ENCODE measurements around the gene ARHGEF1. TPM values are rescaled to one million over a fixed set of nuclear protein-coding genes. Genes with fewer than 3 reads are reported as not detected.
"Not testable (repeated sequence)": the region's sequence is repeated elsewhere in the genome, so short reads cannot be mapped to it uniquely, and the experiment has no call there.

The ARHGEF1 gene
- total and polyA plus RNA-seq, 2 donors (not counting 1 experiment from before 2014, with no cell fraction given), result 21.6 to 23.9 TPM

- no peaks in the 10 kb centered on the region for H4K20me1 ChIP-seq (ENCODE audit: control insufficient read depth, extremely low read depth, insufficient read depth, low read length)
- H3K27ac ChIP-seq (ENCODE audit: insufficient read depth, low read length), result no peak overlapping the region
- no peak overlapping the region for H3K9ac ChIP-seq (ENCODE audit: insufficient read depth, low read length)
- H3K27me3 ChIP-seq (ENCODE audit: control insufficient read depth, insufficient read depth, low read length), result peaks cover 34% of the 10 kb centered on the region
- H3K9me3 ChIP-seq (ENCODE audit: control insufficient read depth, insufficient read depth, low read depth, low read length), result no peaks in the 10 kb centered on the region
- H3K79me2 ChIP-seq (ENCODE audit: control insufficient read depth, insufficient read depth, low read length), result no peaks in the 10 kb centered on the region
- H3K4me1 ChIP-seq (ENCODE audit: control insufficient read depth, extremely low read depth, insufficient read depth, low read length), result peaks cover 12% of the 10 kb centered on the region
- H3K4me2 ChIP-seq (ENCODE audit: extremely low read depth, insufficient read depth, low read length), result no peak overlapping the region
- H3K4me3 ChIP-seq (replicated peaks in 1 of 4; ENCODE audit: control extremely low read depth in 1 of 4, insufficient read depth in 1 of 4, low read depth in 3 of 4, low read length in 4 of 4), result no peak overlapping the region
- no peak overlapping the region for H2AFZ ChIP-seq (ENCODE audit: low read length)
- H3K36me3 ChIP-seq (ENCODE audit: control insufficient read depth, insufficient read depth, low read length), result no peaks in the 10 kb centered on the region
- no peak for TF ChIP-seq CTCF (conservative IDR thresholded peaks at IDR 0.05 in 1 of 2, IDR thresholded peaks at IDR 0.05 in 1 of 2; ENCODE audit: low read depth in 1 of 2, low read length in 2 of 2)
- TF ChIP-seq EZH2 (IDR thresholded peaks at IDR 0.05; ENCODE audit: low read length, missing control alignments), result no peak
- DNase-seq (ENCODE audit: low read depth in 2 of 2), result no peak
These were observed 54.0 kb downstream of the ARHGEF1 start for GRCh38 chr19:41936961-41937360.

- Histone ChIP-seq H3K36me3 (ENCODE audit: control insufficient read depth, insufficient read depth, low read length) (no peaks in the 10 kb centered on the region), H3K9me3 (ENCODE audit: control insufficient read depth, insufficient read depth, low read depth, low read length) (no peaks in the 10 kb centered on the region), H3K4me3 (replicated peaks in 1 of 4; ENCODE audit: control extremely low read depth in 1 of 4, insufficient read depth in 1 of 4, low read depth in 3 of 4, low read length in 4 of 4) (no peak overlapping the region), H3K4me2 (ENCODE audit: extremely low read depth, insufficient read depth, low read length) (no peak overlapping the region), H3K27me3 (ENCODE audit: control insufficient read depth, insufficient read depth, low read length) (peaks cover 25% of the 10 kb centered on the region), H4K20me1 (ENCODE audit: control insufficient read depth, extremely low read depth, insufficient read depth, low read length) (no peaks in the 10 kb centered on the region), H2AFZ (ENCODE audit: low read length) (no peak overlapping the region), H3K79me2 (ENCODE audit: control insufficient read depth, insufficient read depth, low read length) (no peaks in the 10 kb centered on the region), H3K27ac (ENCODE audit: insufficient read depth, low read length) (no peak overlapping the region), H3K9ac (ENCODE audit: insufficient read depth, low read length) (no peak overlapping the region), H3K4me1 (ENCODE audit: control insufficient read depth, extremely low read depth, insufficient read depth, low read length) (peaks cover 8% of the 10 kb centered on the region)
- TF ChIP-seq EZH2 (IDR thresholded peaks at IDR 0.05; ENCODE audit: low read length, missing control alignments), result no peak
- no peak for TF ChIP-seq CTCF (conservative IDR thresholded peaks at IDR 0.05 in 1 of 2, IDR thresholded peaks at IDR 0.05 in 1 of 2; ENCODE audit: low read depth in 1 of 2, low read length in 2 of 2)
- no peak for DNase-seq (ENCODE audit: low read depth in 2 of 2)
These were observed 54.8 kb downstream of the ARHGEF1 start for GRCh38 chr19:41937525-41938468.

- H3K9ac ChIP-seq (ENCODE audit: insufficient read depth, low read length); H3K4me3 ChIP-seq (replicated peaks in 1 of 4; ENCODE audit: control extremely low read depth in 1 of 4, insufficient read depth in 1 of 4, low read depth in 3 of 4, low read length in 4 of 4); H3K4me1 ChIP-seq (ENCODE audit: control insufficient read depth, extremely low read depth, insufficient read depth, low read length); H2AFZ ChIP-seq (ENCODE audit: low read length); H3K4me2 ChIP-seq (ENCODE audit: extremely low read depth, insufficient read depth, low read length); DNase-seq (ENCODE audit: low read depth in 2 of 2); H3K36me3 ChIP-seq (ENCODE audit: control insufficient read depth, insufficient read depth, low read length); H4K20me1 ChIP-seq (ENCODE audit: control insufficient read depth, extremely low read depth, insufficient read depth, low read length); H3K27ac ChIP-seq (ENCODE audit: insufficient read depth, low read length); H3K9me3 ChIP-seq (ENCODE audit: control insufficient read depth, insufficient read depth, low read depth, low read length); H3K79me2 ChIP-seq (ENCODE audit: control insufficient read depth, insufficient read depth, low read length): not testable (repeated sequence)
- H3K27me3 ChIP-seq (ENCODE audit: control insufficient read depth, insufficient read depth, low read length), result peaks cover 14% of the 10 kb centered on the region
These were observed 56.2 kb downstream of the ARHGEF1 start for GRCh38 chr19:41939209-41939608.
